HG03060 (cell line): ENCODE measurements around the gene NDST4.
A peak's percentile ranks its signal among the peaks of the same experiment; 100 is the strongest.
"Not testable (repeated sequence)": the region's sequence is repeated elsewhere in the genome, so short reads cannot be mapped to it uniquely, and the experiment has no call there.

Source experiments
- ATAC-seq: cut with Tn5 transposase; IDR thresholded peaks from one replicate; pipeline ENCODE4 v1.9.1; 2021; ENCODE audit warnings: low read depth, moderate number of reproducible peaks; ENCODE audit not compliant: unreplicated experiment

NDST4 gene

GRCh38 chr4:115058533-115058932, 54.9 kb downstream of the NDST4 start:
- ATAC-seq = no peak

- ATAC-seq = peak; percentile 53
Measured at GRCh38 chr4:115054836-115055235, 58.6 kb downstream of the NDST4 start.

GRCh38 chr4:115053313-115053712, 60.1 kb downstream of the NDST4 start:
- ATAC-seq = no peak

GRCh38 chr4:115042496-115042895, 70.9 kb downstream of the NDST4 start:
- no peak for ATAC-seq

DNA sequence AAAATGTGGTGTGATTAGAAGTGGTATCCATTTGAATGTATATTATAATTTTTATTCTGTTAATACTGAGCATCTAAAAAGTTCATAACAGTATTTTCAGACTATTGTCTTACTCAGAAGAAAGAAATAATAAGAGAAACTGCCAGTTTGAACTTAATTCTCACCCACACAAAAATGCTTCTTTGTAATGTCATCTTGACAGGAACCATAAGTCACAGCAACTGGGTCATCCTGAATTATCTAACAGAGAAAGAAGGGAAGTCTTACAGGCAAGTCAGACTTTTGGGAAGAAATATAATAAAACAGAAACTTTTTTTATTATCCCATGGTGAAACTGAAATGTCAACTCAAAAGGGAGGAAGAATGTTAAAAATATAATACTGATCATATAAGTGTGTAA, 83.1 kb downstream of the NDST4 start:
- no peak for ATAC-seq

DNA sequence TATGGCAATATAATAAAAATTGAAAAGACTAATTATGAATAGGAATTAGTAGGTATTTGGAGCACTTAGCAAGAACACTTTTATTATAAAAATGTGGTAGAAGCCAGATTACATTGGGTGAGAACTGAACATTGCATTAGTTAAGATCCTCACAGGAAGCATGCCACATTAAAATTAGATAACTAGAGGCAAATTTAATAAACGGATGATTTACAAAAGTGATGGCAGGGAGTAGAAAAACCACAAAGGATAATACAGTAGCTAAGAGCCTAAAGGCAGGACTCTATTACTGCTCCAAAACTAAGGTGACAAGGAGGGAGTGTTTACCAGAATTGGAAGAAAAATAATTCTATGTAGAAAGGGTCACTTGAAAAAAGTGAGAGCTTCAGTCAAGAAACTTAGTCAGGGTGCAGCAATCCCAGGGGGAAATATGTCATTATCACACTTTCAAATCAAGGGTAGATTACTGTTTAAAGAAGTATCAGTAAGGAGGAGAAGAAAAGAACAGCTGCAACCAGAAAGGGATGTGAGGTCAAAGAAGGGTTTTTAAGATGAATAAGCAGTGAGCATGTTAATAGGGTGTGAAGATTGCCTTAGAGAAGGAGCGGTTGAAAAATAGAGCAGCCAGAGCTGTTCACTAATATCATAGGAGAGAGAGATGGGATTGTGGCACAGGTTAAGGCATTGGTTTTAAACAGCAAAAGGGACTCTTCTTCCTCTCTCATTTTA, 84.6 kb downstream of the NDST4 start:
- no peak for ATAC-seq

DNA sequence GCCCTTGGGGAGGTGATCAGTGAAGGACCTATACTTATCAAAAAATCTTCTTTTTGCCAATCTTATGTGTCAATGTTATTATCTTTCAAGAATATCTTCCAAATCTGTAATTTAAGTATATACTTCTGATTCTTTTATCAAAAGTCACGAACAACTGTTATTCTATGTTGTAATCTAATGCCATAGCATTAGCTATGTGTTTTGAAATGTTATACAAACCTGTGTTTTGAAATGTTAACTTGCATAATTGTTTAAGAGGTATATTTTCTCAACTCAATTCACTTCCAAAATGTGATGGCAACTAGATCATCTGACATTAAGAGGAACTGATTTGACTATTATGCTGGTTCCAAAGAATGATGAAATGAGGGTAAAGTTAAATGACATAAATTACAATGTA, 113.5 kb downstream of the NDST4 start:
- no peak for ATAC-seq

- ATAC-seq = no peak
Measured at GRCh38 chr4:114998316-114998715, 115.1 kb downstream of the NDST4 start.

- no peak for ATAC-seq
Measured at GRCh38 chr4:114997576-114998247, 115.7 kb downstream of the NDST4 start.

DNA sequence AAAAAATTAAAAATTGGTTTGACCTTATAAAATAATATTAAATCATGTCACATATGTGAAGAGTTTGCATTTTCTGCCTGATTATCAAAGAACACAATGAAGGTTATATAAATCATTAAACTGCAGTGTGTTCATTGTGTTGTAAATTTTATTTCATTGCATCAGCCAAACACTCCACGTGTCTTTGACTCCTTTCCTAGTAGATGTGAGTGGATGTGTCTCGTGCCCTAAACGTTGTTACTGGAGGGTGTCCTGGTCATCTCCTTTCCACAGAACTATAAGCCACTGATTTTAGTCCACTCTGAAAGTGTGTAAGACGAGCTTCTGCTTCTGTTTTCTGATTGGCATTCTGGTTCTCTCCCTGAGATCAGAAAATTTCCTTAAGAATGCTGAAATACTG, 127.3 kb downstream of the NDST4 start:
- no peak for ATAC-seq

- ATAC-seq = no peak
Measured at GRCh38 chr4:114980932-114981708, 132.3 kb downstream of the NDST4 start.

- ATAC-seq = not testable (repeated sequence)
Measured at GRCh38 chr4:114980399-114980798, 133.0 kb downstream of the NDST4 start.

- ATAC-seq = no peak
Measured at GRCh38 chr4:114976901-114977300, 136.5 kb downstream of the NDST4 start.

DNA sequence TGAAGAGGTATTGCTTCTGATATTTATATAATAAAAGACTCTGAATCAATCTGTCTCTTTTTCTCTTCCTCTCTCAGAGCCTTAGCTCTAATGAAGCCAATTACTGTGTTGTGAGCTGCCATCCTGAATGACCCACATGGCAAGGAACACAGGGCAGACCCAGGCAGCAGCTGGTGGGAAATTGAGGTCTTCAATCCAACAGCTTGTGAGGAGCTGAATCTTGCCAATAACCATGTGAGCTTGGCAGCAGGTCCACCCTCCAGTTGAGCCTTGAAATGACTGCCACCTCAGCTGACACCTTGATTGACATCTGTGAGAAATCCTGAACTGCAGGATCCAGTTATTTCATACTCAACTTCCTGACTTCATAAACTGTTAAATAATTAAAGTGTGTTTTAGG, 149.4 kb downstream of the NDST4 start:
- no peak for ATAC-seq

DNA sequence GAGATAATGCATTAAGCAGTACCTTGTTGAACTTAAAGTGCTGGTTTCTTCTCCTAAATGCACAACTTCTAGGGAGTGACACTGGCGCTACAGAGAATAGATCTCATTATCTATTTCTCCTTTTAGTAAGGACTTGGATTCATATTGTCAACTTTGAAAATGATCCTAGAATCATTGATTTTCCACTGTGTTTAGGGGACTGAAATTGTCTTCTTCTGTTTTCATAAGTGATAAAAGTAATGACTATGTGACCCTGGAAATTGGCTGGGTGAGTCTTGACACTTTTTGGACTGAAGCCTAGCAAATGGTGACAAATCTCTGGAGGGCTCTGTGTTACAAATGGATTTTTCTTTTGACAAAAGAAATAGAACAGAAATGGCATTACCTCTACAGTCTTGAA, 167.8 kb downstream of the NDST4 start:
- ATAC-seq = no peak

GRCh38 chr4:114941503-114941902, 171.9 kb downstream of the NDST4 start:
- no peak for ATAC-seq

GRCh38 chr4:114927881-114928280, 185.5 kb downstream of the NDST4 start:
- no peak for ATAC-seq

DNA sequence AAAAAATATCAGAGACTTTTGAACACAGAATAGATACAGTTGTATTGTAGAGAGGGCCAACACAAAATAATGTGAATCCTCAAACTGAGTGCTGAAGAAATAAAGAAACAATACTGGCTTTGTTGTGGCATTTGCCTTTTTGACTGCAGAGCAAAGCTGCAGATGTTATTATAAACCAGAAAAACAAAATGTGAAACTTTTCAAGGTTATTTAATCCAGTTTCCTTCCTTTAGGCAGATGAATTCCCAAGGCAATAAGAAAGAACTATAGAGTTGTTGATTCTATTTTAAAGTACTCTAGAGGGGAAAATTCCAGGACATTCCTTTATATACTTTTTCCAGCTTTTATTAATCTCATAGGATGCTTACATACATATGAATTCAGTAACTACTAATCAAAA, 186.8 kb downstream of the NDST4 start:
- ATAC-seq = no peak

DNA sequence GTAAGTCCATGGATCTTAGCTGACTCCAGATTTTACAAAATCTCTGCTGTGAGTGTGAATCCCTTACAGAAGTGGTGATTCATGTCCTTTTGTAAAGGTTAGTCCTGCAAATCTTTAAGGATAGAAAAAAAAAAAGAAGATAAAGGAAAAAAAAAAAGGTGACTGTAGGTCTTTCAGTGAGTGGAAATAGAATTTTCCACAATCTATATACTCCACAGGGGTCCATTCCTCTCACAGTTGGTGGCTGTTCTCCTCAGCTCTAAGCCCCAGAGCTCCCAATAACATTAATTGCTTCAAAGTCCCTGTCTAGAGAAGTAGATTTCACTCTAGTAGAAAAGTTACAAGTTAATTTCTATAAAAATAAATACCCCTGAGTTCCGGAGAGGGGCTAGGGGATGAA, 189.1 kb downstream of the NDST4 start:
- no peak for ATAC-seq

GRCh38 chr4:114922592-114922933, 190.9 kb downstream of the NDST4 start:
- no peak for ATAC-seq

- no peak for ATAC-seq
Measured at GRCh38 chr4:114921790-114922591, 191.4 kb downstream of the NDST4 start.
